ENCODE measurements around the gene RRM1. TPM values are rescaled to one million over a fixed set of nuclear protein-coding genes. Genes with fewer than 3 reads are reported as not detected.

RRM1 gene
- total and polyA plus RNA-seq, 4 donors = 8.0 to 69.9 (median 16.3) TPM

- Histone ChIP-seq H3K4me3 (ENCODE audit: low read depth in 1 of 3, low read length in 3 of 3) (no peak overlapping the region), H3K9ac (ENCODE audit: low read depth in 1 of 2, low read length in 2 of 2) (no peak overlapping the region), H3K36me3 (ENCODE audit: control insufficient read depth in 4 of 4, insufficient read depth in 3 of 4, low read depth in 1 of 4, low read length in 3 of 4) (no peaks in the 10 kb centered on the region), H3K4me1 (ENCODE audit: control insufficient read depth in 4 of 4, insufficient read depth in 4 of 4, low read length in 3 of 4) (no peaks in the 10 kb centered on the region), H3K27me3 (ENCODE audit: control insufficient read depth in 4 of 4, insufficient read depth in 4 of 4, low read length in 3 of 4) (no peaks in the 10 kb centered on the region), H3K27ac (ENCODE audit: low read depth in 1 of 2, low read length in 2 of 2) (no peak overlapping the region), H3K9me3 (ENCODE audit: control insufficient read depth in 4 of 4, low read length in 3 of 4) (no peaks in the 10 kb centered on the region)
- no peak for DNase-seq (ENCODE audit: low spot score)
- TF ChIP-seq FOXA2 (IDR thresholded peaks at IDR 0.05) = no peak
- no peak for TF ChIP-seq RXRA (IDR thresholded peaks at IDR 0.05)
- TF ChIP-seq HNF4G (IDR thresholded peaks at IDR 0.05) = no peak
- TF ChIP-seq JUND (IDR thresholded peaks at IDR 0.05) = no peak
- TF ChIP-seq, protein P1, sequence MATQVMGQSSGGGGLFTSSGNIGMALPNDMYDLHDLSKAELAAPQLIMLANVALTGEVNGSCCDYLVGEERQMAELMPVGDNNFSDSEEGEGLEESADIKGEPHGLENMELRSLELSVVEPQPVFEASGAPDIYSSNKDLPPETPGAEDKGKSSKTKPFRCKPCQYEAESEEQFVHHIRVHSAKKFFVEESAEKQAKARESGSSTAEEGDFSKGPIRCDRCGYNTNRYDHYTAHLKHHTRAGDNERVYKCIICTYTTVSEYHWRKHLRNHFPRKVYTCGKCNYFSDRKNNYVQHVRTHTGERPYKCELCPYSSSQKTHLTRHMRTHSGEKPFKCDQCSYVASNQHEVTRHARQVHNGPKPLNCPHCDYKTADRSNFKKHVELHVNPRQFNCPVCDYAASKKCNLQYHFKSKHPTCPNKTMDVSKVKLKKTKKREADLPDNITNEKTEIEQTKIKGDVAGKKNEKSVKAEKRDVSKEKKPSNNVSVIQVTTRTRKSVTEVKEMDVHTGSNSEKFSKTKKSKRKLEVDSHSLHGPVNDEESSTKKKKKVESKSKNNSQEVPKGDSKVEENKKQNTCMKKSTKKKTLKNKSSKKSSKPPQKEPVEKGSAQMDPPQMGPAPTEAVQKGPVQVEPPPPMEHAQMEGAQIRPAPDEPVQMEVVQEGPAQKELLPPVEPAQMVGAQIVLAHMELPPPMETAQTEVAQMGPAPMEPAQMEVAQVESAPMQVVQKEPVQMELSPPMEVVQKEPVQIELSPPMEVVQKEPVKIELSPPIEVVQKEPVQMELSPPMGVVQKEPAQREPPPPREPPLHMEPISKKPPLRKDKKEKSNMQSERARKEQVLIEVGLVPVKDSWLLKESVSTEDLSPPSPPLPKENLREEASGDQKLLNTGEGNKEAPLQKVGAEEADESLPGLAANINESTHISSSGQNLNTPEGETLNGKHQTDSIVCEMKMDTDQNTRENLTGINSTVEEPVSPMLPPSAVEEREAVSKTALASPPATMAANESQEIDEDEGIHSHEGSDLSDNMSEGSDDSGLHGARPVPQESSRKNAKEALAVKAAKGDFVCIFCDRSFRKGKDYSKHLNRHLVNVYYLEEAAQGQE (IDR thresholded peaks at IDR 0.05) = no peak
- TF ChIP-seq MAX (IDR thresholded peaks at IDR 0.05) = no peak
- TF ChIP-seq, protein P2, sequence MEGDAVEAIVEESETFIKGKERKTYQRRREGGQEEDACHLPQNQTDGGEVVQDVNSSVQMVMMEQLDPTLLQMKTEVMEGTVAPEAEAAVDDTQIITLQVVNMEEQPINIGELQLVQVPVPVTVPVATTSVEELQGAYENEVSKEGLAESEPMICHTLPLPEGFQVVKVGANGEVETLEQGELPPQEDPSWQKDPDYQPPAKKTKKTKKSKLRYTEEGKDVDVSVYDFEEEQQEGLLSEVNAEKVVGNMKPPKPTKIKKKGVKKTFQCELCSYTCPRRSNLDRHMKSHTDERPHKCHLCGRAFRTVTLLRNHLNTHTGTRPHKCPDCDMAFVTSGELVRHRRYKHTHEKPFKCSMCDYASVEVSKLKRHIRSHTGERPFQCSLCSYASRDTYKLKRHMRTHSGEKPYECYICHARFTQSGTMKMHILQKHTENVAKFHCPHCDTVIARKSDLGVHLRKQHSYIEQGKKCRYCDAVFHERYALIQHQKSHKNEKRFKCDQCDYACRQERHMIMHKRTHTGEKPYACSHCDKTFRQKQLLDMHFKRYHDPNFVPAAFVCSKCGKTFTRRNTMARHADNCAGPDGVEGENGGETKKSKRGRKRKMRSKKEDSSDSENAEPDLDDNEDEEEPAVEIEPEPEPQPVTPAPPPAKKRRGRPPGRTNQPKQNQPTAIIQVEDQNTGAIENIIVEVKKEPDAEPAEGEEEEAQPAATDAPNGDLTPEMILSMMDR (IDR thresholded peaks at IDR 0.05; ENCODE audit: low read depth, low read length, missing input control) = no peak
- TF ChIP-seq EGR1 (IDR thresholded peaks at IDR 0.05; ENCODE audit: low read depth in 2 of 2) = no peak
- TF ChIP-seq ATF3 (IDR thresholded peaks at IDR 0.05) = no peak
- TF ChIP-seq NR2F2 (IDR thresholded peaks at IDR 0.05) = no peak
- no peak for TF ChIP-seq YY1 (IDR thresholded peaks at IDR 0.05)
- no peak for TF ChIP-seq SP1 (IDR thresholded peaks at IDR 0.05)
- TF ChIP-seq RAD21 (IDR thresholded peaks at IDR 0.05) = no peak
- no peak for TF ChIP-seq FOXA1 (IDR thresholded peaks at IDR 0.05)
- whole genome bisulfite sequencing = 65% methylated on average over 1 of the region's 1 CpG
Observed at GRCh38 chr11:4161305-4161704, 66.7 kb downstream of the RRM1 start.

GRCh38 chr11:4164884-4165590 is 70.4 kb downstream of the RRM1 start:
- no peak overlapping the region for H3K27ac ChIP-seq (ENCODE audit: low read depth in 1 of 2, low read length in 2 of 2)
- no peak for DNase-seq (ENCODE audit: low spot score)
- no peaks in the 10 kb centered on the region for H3K9me3 ChIP-seq (ENCODE audit: control insufficient read depth in 4 of 4, low read length in 3 of 4)
- TF ChIP-seq TAF1 (conservative IDR thresholded peaks at IDR 0.05) (no peak), HNF4G (IDR thresholded peaks at IDR 0.05) (no peak), ATF3 (IDR thresholded peaks at IDR 0.05) (no peak), SP1 (IDR thresholded peaks at IDR 0.05) (no peak), RXRA (IDR thresholded peaks at IDR 0.05) (no peak), JUND (IDR thresholded peaks at IDR 0.05) (no peak), FOXA1 (IDR thresholded peaks at IDR 0.05) (no peak)
- H3K9ac ChIP-seq (ENCODE audit: low read depth in 1 of 2, low read length in 2 of 2) = no peak overlapping the region
- H3K27me3 ChIP-seq (ENCODE audit: control insufficient read depth in 4 of 4, insufficient read depth in 4 of 4, low read length in 3 of 4) = no peaks in the 10 kb centered on the region
- no peaks in the 10 kb centered on the region for H3K4me1 ChIP-seq (ENCODE audit: control insufficient read depth in 4 of 4, insufficient read depth in 4 of 4, low read length in 3 of 4)
- H3K4me3 ChIP-seq (ENCODE audit: low read depth in 1 of 3, low read length in 3 of 3) = no peak overlapping the region
- H3K36me3 ChIP-seq (ENCODE audit: control insufficient read depth in 4 of 4, insufficient read depth in 3 of 4, low read depth in 1 of 4, low read length in 3 of 4) = no peaks in the 10 kb centered on the region
- 89% methylated on average over 3 of the region's 3 CpGs for WGBS
